C4-2B (cell line): ENCODE measurements around the gene NRXN3.

Experiments
- ZFX ChIP-seq: fragments of 450-650 bp; IDR thresholded peaks from 2 replicates; pipeline ENCODE4 v1.6.1; 2017
- TF ChIP-seq, protein P1 (sequence below): fragments of 450-650 bp; conservative IDR thresholded peaks from 2 replicates; pipeline ENCODE4 v1.5.1; 2017; ENCODE audit warnings: mild to moderate bottlenecking

DNA sequence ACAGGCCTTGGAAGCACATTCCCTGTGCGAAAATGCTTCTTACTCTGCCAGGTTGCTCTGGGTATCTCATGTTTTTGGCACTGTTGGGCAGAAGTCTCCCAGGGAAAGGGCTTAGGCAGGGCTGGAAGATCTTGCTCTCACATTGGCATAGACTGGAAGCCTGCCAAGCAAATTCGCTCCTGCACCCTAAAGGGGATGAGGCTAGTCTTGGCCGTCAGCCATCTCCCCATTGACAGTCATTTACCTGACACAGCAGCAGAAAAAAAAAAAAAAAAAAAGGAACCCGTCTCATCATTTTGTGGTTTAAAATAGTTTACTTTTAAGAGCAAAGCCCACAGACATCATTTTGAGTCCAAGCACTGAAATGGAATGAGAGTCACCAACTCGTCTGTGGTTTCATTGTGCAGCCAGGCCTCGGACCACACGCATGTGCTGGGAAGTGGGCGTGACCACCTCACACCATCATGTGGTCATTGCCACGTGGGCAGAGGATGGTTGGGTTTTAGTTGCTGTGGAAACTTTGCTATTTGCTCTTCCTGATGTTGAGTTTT lies 84.8 kb downstream of the NRXN3 start:
- TF ChIP-seq, protein P1, sequence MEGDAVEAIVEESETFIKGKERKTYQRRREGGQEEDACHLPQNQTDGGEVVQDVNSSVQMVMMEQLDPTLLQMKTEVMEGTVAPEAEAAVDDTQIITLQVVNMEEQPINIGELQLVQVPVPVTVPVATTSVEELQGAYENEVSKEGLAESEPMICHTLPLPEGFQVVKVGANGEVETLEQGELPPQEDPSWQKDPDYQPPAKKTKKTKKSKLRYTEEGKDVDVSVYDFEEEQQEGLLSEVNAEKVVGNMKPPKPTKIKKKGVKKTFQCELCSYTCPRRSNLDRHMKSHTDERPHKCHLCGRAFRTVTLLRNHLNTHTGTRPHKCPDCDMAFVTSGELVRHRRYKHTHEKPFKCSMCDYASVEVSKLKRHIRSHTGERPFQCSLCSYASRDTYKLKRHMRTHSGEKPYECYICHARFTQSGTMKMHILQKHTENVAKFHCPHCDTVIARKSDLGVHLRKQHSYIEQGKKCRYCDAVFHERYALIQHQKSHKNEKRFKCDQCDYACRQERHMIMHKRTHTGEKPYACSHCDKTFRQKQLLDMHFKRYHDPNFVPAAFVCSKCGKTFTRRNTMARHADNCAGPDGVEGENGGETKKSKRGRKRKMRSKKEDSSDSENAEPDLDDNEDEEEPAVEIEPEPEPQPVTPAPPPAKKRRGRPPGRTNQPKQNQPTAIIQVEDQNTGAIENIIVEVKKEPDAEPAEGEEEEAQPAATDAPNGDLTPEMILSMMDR, result no peak
- TF ChIP-seq ZFX, result no peak
